HG03575 (cell line): ENCODE data around the gene NOXRED1.

Source experiments
- ATAC-seq: cut with Tn5 transposase; IDR thresholded peaks from one replicate; pipeline ENCODE4 v1.9.1; 2021; ENCODE audit not compliant: unreplicated experiment, insufficient number of reproducible peaks, low FRiP score; ENCODE audit errors: extremely low read depth

The NOXRED1 gene

GRCh38 chr14:77353469-77354141 lies 69.7 kb downstream of the NOXRED1 start:
- ATAC-seq = no peak

GRCh38 chr14:77347751-77348150 lies 75.6 kb downstream of the NOXRED1 start:
- ATAC-seq = no peak

- no peak for ATAC-seq
Measured at GRCh38 chr14:77346495-77346894, 76.8 kb downstream of the NOXRED1 start.

GRCh38 chr14:77344377-77344996 lies 78.8 kb downstream of the NOXRED1 start:
- no peak for ATAC-seq
